Measurements from ENCODE around the gene ATP10D. TPM values are rescaled to one million over a fixed set of nuclear protein-coding genes. Genes with fewer than 3 reads are reported as not detected.

The ATP10D gene
- total and polyA plus RNA-seq, 2 donors (not counting 3 experiments of a cell fraction or from before 2014, with no cell fraction given): 34.1 to 40.2 TPM

GRCh38 chr4:47621181-47621580, 136.1 kb downstream of the ATP10D start:
- Histone ChIP-seq H2AFZ (ENCODE audit: low read depth, low read length) (no peak overlapping the region), H3K27me3 (ENCODE audit: control insufficient read depth in 2 of 2, insufficient read depth in 2 of 2, low read length in 2 of 2) (no peaks in the 10 kb centered on the region), H3K9me1 (replicated peaks; ENCODE audit: control insufficient read depth, extremely low read depth, insufficient read depth, low read length) (peaks cover 2% of the 10 kb centered on the region), H3K4me3 (replicated peaks in 1 of 3; ENCODE audit: insufficient read depth in 1 of 3, low read depth in 1 of 3, low read length in 3 of 3) (no peak overlapping the region), H3K4me2 (ENCODE audit: insufficient read depth, low read length) (no peak overlapping the region), H3K27ac (ENCODE audit: insufficient read depth, low read depth, low read length) (no peak overlapping the region), H3K36me3 (ENCODE audit: control insufficient read depth in 2 of 2, extremely low read depth in 1 of 2, insufficient read depth in 2 of 2, low read length in 2 of 2) (no peaks in the 10 kb centered on the region), H3K9ac (replicated peaks; ENCODE audit: extremely low read depth, insufficient read depth, low read length) (no peak overlapping the region), H4K20me1 (replicated peaks; ENCODE audit: control insufficient read depth, extremely low read depth, insufficient read depth, low read length) (no peaks in the 10 kb centered on the region), H3K79me2 (ENCODE audit: control insufficient read depth, insufficient read depth, low read length) (no peaks in the 10 kb centered on the region), H3K9me3 (replicated peaks; ENCODE audit: control insufficient read depth, insufficient read depth, low read length) (no peaks in the 10 kb centered on the region), H3K4me1 (ENCODE audit: control insufficient read depth, extremely low read depth, insufficient read depth, low read length) (no peaks in the 10 kb centered on the region)
- POLR2A ChIA-PET: no interaction called here
- no peak for DNase-seq (ENCODE audit: low read depth, low spot score)
- BruUV-seq (replicated peaks): no TSS peak
- intact Hi-C loops (cut with micrococcal nuclease): no loop called here
- CTCF ChIA-PET: no interaction called here
- dilution Hi-C loops (cut with MboI; ENCODE audit: extremely low pct_ligation_motif_present, low sequenced_read_pairs): no loop called here
- no peak for FAIRE-seq
- TF ChIP-seq MYC (IDR thresholded peaks at IDR 0.05; ENCODE audit: low read depth, low read length) (no peak), POLR2A (IDR thresholded peaks at IDR 0.05; ENCODE audit: low read depth, low read length) (no peak), FOS (IDR thresholded peaks at IDR 0.05; ENCODE audit: borderline replicate concordance, insufficient read depth, low read length) (no peak), CTCF (IDR thresholded peaks at IDR 0.05; ENCODE audit: extremely low read depth in 1 of 2, insufficient read depth in 1 of 2, low read depth in 1 of 2, low read length in 2 of 2) (no peak), POLR2AphosphoS5 (IDR thresholded peaks at IDR 0.05; ENCODE audit: insufficient read depth, low read depth, low read length) (no peak), MAX (IDR thresholded peaks at IDR 0.05; ENCODE audit: insufficient read depth, insufficient read length) (no peak), GATA2 (IDR thresholded peaks at IDR 0.05; ENCODE audit: insufficient read depth, insufficient read length, low read depth, low read length) (no peak), JUN (IDR thresholded peaks at IDR 0.05; ENCODE audit: borderline replicate concordance, insufficient read depth, insufficient read length, low read depth) (no peak), EZH2 (IDR thresholded peaks at IDR 0.05; ENCODE audit: borderline replicate concordance, low read depth, low read length, severe bottlenecking) (no peak)
